Keratinocyte (primary cell): ENCODE data around the gene THOC5. TPM values are rescaled to one million over a fixed set of nuclear protein-coding genes. Genes with fewer than 3 reads are reported as not detected.

Source experiments
- DNase-seq: peaks from one replicate; pipeline ENCODE4 v3.0.0-alpha.2; 2011; ENCODE audit warnings: low read depth, missing footprints, low spot score
- FAIRE-seq: peaks from 2 replicates; lab custom pipeline; 2011; peaks lifted over from hg19 to GRCh38; lab: Jason Lieb, UNC
- H2AFZ ChIP-seq: 2 replicates; pipeline ENCODE4 v1.6.0; 2012; ENCODE audit warnings: low read length, control low read depth, inconsistent platforms; ENCODE audit not compliant: control insufficient read depth
- H3K27ac ChIP-seq: 2 replicates; pipeline ENCODE4 v1.5.1; 2011; ENCODE audit warnings: low read length; ENCODE audit not compliant: control insufficient read depth, insufficient read depth
- H3K27me3 ChIP-seq: 3 replicates; pipeline ENCODE4 v1.6.0; 2011; ENCODE audit warnings: low read length; ENCODE audit not compliant: control insufficient read depth, insufficient read depth; ENCODE audit errors: extremely low read depth
- H3K36me3 ChIP-seq, 2 experiments: 2 replicates in 1 of 2; 3 replicates in 1 of 2; pipeline ENCODE4 v1.5.1; 2011; ENCODE audit warnings: low read length in 2 of 2, mild to moderate bottlenecking in 1 of 2; ENCODE audit not compliant: control insufficient read depth in 2 of 2, insufficient read depth in 2 of 2; ENCODE audit errors: extremely low read depth in 1 of 2
- H3K4me1 ChIP-seq: 3 replicates; pipeline ENCODE4 v1.5.1; 2011; ENCODE audit warnings: low read length; ENCODE audit not compliant: control insufficient read depth, insufficient read depth; ENCODE audit errors: extremely low read depth
- H3K4me2 ChIP-seq: 3 replicates; pipeline ENCODE4 v1.6.0; 2011; ENCODE audit warnings: low read depth, low read length; ENCODE audit not compliant: control insufficient read depth, insufficient read depth; ENCODE audit errors: extremely low read depth
- H3K4me3 ChIP-seq, 3 experiments: fragments of 200-600 bp in 1 of 3; sonication (generic) in 1 of 3; 2 replicates in 2 of 3; 3 replicates in 1 of 3; pipeline ENCODE4 v1.5.1; 2011 to 2016; ENCODE audit warnings: low read length in 3 of 3, mild to moderate bottlenecking in 3 of 3, control low read depth in 2 of 3, inconsistent platforms in 1 of 3, low read depth in 1 of 3, mixed read lengths in 1 of 3, mixed run types in 1 of 3, moderate library complexity in 1 of 3; ENCODE audit not compliant: control insufficient read depth in 2 of 3, insufficient read depth in 2 of 3; ENCODE audit errors: extremely low read depth in 1 of 3
- H3K79me2 ChIP-seq: 2 replicates; pipeline ENCODE4 v1.6.0; 2012; ENCODE audit warnings: low read length; ENCODE audit not compliant: control insufficient read depth, insufficient read depth
- H3K9ac ChIP-seq: 3 replicates; pipeline ENCODE4 v1.6.0; 2011; ENCODE audit warnings: low read length; ENCODE audit not compliant: control insufficient read depth, insufficient read depth; ENCODE audit errors: extremely low read depth
- H3K9me1 ChIP-seq: 3 replicates; pipeline ENCODE4 v1.6.0; 2011; ENCODE audit warnings: low read length; ENCODE audit not compliant: control insufficient read depth, insufficient read depth; ENCODE audit errors: extremely low read depth
- H3K9me3 ChIP-seq: 2 replicates; pipeline ENCODE4 v1.5.1; 2012; ENCODE audit warnings: low read depth, low read length; ENCODE audit not compliant: control insufficient read depth
- H4K20me1 ChIP-seq: 3 replicates; pipeline ENCODE4 v1.6.0; 2011; ENCODE audit warnings: low read length; ENCODE audit not compliant: control insufficient read depth, insufficient read depth; ENCODE audit errors: extremely low read depth
- EZH2 ChIP-seq: IDR thresholded peaks from one replicate; pipeline ENCODE4 v1.6.1; 2012; ENCODE audit warnings: inconsistent platforms, mild to moderate bottlenecking, low read length, moderate library complexity
- dilution Hi-C: fragments of 300-500 bp; cut with MboI; formaldehyde crosslinking; loops from one replicate; pipeline ENCODE4 v1.7.0; 2020; ENCODE audit warnings: low sequenced_read_pairs; ENCODE audit not compliant: extremely low pct_ligation_motif_present
- polyA plus RNA-seq, 5 experiments: library from polyadenylated mRNA; depleted of rRNA in 3 of 5; stranded (reverse) in 3 of 5; stranded (forward) in 1 of 5; unstranded in 1 of 5; fragments of >200 nt; gene quantifications; 1 replicate in 1 of 5; 2 replicates in 3 of 5; 3 replicates in 1 of 5; pipeline versions ENCODE4 v1.2.1 to v1.2.3, GENCODE V29; 2011 to 2012; ENCODE audit warnings: missing spikeins in 2 of 5, low read depth in 1 of 5, low replicate concordance in 1 of 5
- TF ChIP-seq, protein P1 (sequence below), 3 experiments: IDR thresholded peaks in 1 of 3; conservative IDR thresholded peaks in 1 of 3; optimal IDR thresholded peaks in 1 of 3; 2 replicates in 2 of 3; 3 replicates in 1 of 3; pipeline versions ENCODE3 to v1.5.1; 2011; ENCODE audit warnings: low read length in 3 of 3, mild to moderate bottlenecking in 3 of 3, moderate library complexity in 2 of 3, control low read depth in 1 of 3, inconsistent platforms in 1 of 3; ENCODE audit not compliant: insufficient read depth in 2 of 3; ENCODE audit errors: extremely low read depth in 1 of 3

THOC5 gene
- polyA plus RNA-seq, 1 donor (not counting 4 experiments of a cell fraction or from before 2014, with no cell fraction given), result 35.4 TPM

DNA sequence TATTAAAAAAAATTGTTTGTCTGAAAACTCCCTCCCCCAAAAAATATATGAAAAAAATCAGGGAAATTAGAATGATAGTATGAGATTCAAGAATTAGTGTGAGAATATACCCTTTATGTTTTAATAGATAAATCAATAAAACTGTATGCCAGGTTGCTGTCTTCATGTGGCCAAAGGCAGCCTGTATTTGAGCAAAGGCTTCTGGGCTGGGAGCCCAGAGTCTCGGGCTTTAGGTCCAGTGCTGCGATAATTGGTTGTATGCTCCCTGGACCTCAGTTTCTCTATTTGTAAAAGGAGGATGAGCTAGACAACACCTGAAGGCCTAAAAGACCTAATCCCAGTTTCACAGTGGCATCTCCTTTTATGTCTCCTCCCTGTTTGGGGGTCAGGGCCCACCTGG, 29.8 kb downstream of the THOC5 start:
- H3K27ac ChIP-seq, result no peak overlapping the region
- H3K36me3 ChIP-seq, result peaks cover 42 to 46% of the 10 kb centered on the region in 2 experiments
- H3K27me3 ChIP-seq, result no peaks in the 10 kb centered on the region
- H4K20me1 ChIP-seq, result no peaks in the 10 kb centered on the region
- no peaks in the 10 kb centered on the region for H3K4me1 ChIP-seq
- H3K4me2 ChIP-seq, result no peak overlapping the region
- dilution Hi-C loops, result no loop called here
- no peaks in the 10 kb centered on the region for H3K9me3 ChIP-seq
- H3K79me2 ChIP-seq, result no peaks in the 10 kb centered on the region
- FAIRE-seq (no peak), DNase-seq (no peak)
- no peak overlapping the region for H2AFZ ChIP-seq
- H3K9me1 ChIP-seq, result no peaks in the 10 kb centered on the region
- H3K9ac ChIP-seq, result no peak overlapping the region
- TF ChIP-seq, protein P1, sequence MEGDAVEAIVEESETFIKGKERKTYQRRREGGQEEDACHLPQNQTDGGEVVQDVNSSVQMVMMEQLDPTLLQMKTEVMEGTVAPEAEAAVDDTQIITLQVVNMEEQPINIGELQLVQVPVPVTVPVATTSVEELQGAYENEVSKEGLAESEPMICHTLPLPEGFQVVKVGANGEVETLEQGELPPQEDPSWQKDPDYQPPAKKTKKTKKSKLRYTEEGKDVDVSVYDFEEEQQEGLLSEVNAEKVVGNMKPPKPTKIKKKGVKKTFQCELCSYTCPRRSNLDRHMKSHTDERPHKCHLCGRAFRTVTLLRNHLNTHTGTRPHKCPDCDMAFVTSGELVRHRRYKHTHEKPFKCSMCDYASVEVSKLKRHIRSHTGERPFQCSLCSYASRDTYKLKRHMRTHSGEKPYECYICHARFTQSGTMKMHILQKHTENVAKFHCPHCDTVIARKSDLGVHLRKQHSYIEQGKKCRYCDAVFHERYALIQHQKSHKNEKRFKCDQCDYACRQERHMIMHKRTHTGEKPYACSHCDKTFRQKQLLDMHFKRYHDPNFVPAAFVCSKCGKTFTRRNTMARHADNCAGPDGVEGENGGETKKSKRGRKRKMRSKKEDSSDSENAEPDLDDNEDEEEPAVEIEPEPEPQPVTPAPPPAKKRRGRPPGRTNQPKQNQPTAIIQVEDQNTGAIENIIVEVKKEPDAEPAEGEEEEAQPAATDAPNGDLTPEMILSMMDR (optimal IDR thresholded peaks at IDR 0.05 in 1 of 3, IDR thresholded peaks at IDR 0.05 in 1 of 3, conservative IDR thresholded peaks at IDR 0.05 in 1 of 3; ENCODE audit: extremely low read depth in 1 of 3, insufficient read depth in 2 of 3, low read length in 3 of 3), result no peak
- no peak for TF ChIP-seq EZH2
- H3K4me3 ChIP-seq, result no peak overlapping the region

DNA sequence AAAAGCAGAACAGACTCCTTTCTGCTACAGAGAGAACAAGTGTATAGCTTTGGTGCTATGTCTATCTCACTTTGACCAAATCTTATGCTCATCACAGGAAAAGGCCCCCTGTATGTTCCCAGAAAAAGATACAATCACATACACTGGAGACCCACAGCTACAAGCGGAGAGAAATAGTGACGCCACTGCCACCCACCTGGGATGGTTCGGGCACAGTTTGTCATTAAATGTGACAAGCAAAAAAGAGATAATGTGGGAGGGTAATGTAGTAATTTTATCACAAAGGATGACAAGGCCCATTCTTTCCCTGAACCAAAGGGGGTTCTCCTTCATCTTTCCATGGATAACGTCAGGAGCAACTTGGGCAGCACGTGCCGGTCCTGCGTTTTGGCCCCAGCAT, 32.0 kb downstream of the THOC5 start:
- Histone ChIP-seq H4K20me1 (no peaks in the 10 kb centered on the region), H3K4me1 (no peaks in the 10 kb centered on the region), H3K4me2 (no peak overlapping the region), H3K4me3 (no peak overlapping the region), H3K36me3 (peaks cover 46 to 54% of the 10 kb centered on the region in 2 experiments), H3K9ac (no peak overlapping the region), H3K9me3 (no peaks in the 10 kb centered on the region), H3K27ac (no peak overlapping the region), H3K27me3 (no peaks in the 10 kb centered on the region), H3K9me1 (no peaks in the 10 kb centered on the region), H3K79me2 (no peaks in the 10 kb centered on the region), H2AFZ (no peak overlapping the region)
- DNase-seq (no peak), FAIRE-seq (no peak)
- dilution Hi-C loops, result no loop called here
- TF ChIP-seq, protein P1 (optimal IDR thresholded peaks at IDR 0.05 in 1 of 3, IDR thresholded peaks at IDR 0.05 in 1 of 3, conservative IDR thresholded peaks at IDR 0.05 in 1 of 3; ENCODE audit: extremely low read depth in 1 of 3, insufficient read depth in 2 of 3, low read length in 3 of 3), result no peak
- TF ChIP-seq EZH2, result no peak
